PC-3 (cell line): Measurements from ENCODE around the gene NUDT8.

ENCODE experiments used
- EZH2phosphoT487 ChIP-seq: fragments of 300-600 bp; sonication (generic); IDR thresholded peaks from 2 replicates; pipeline ENCODE4 v1.6.1; 2018; ENCODE audit warnings: mild to moderate bottlenecking, antibody characterized with exemption, low read length, borderline replicate concordance
- TF ChIP-seq, protein P1 (sequence below): fragments of 300-600 bp; sonication (generic); conservative IDR thresholded peaks from 2 replicates; pipeline ENCODE4 v1.5.1; 2017; ENCODE audit warnings: antibody characterized with exemption, low read depth, mild to moderate bottlenecking, low read length

DNA sequence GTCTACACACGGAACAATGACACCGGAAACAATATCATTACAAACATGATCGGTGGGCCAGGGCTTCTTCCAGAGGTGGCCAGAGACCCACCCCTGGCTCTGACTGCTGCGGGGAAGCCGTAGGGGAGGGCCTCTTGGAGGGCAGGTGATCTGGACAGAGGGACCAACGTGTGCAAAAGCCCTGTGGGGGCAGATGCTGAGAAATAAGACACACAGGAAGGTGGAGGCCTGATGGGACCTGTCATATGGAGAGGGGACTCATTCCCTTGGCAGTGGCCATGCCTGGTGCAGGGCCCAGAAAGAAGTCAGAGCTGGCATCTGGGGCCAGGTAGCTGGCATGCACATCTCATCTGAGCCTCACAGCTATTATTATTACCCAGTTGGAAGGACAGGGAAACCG lies 43.6 kb upstream of the NUDT8 start:
- TF ChIP-seq, protein P1, sequence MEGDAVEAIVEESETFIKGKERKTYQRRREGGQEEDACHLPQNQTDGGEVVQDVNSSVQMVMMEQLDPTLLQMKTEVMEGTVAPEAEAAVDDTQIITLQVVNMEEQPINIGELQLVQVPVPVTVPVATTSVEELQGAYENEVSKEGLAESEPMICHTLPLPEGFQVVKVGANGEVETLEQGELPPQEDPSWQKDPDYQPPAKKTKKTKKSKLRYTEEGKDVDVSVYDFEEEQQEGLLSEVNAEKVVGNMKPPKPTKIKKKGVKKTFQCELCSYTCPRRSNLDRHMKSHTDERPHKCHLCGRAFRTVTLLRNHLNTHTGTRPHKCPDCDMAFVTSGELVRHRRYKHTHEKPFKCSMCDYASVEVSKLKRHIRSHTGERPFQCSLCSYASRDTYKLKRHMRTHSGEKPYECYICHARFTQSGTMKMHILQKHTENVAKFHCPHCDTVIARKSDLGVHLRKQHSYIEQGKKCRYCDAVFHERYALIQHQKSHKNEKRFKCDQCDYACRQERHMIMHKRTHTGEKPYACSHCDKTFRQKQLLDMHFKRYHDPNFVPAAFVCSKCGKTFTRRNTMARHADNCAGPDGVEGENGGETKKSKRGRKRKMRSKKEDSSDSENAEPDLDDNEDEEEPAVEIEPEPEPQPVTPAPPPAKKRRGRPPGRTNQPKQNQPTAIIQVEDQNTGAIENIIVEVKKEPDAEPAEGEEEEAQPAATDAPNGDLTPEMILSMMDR: no peak
- TF ChIP-seq EZH2phosphoT487: no peak
